GM12878 (cell line): ENCODE data around the gene HPCA. TPM values are rescaled to one million over a fixed set of nuclear protein-coding genes. Genes with fewer than 3 reads are reported as not detected.

Experiments
- ATAC-seq: fragments of 200-7000 bp; cut with Tn5 transposase; 3 replicates; pipeline ENCODE4 v1.9.1; 2020; ENCODE audit warnings: mild to moderate bottlenecking, moderate library complexity
- BruUV-seq: library from RNA; stranded (reverse); fragments of 400-500 nt; replicated peaks from 2 replicates; lab custom pipeline; 2021; lab: Mats Ljungman, UMichigan
- CTCF ChIA-PET: fragments of 300-600 bp; sonication (Branson Sonifier 250); formaldehyde crosslinking; extraction: SDS; loops from one replicate; lab custom pipeline; 2021; ENCODE audit warnings: inconsistent platforms; lab: Yijun Ruan, JAX
- POLR2A ChIA-PET: fragments of 350-600 bp; formaldehyde crosslinking; extraction: SDS; loops from one replicate; lab custom pipeline; 2021; ENCODE audit warnings: inconsistent platforms; lab: Charles Lee
- RAD21 ChIA-PET: fragments of 300-600 bp; sonication (Branson Sonifier 250); formaldehyde crosslinking; loops from one replicate; lab custom pipeline; 2023; ENCODE audit warnings: antibody characterized with exemption; ENCODE audit not compliant: unreplicated experiment; lab: Charles Lee
- SMC1A ChIA-PET: fragments of 300-600 bp; sonication (Branson Sonifier 250); formaldehyde crosslinking; loops from one replicate; lab custom pipeline; 2023; ENCODE audit not compliant: unreplicated experiment, uncharacterized antibody; lab: Charles Lee
- DNase-seq: peaks from one replicate; pipeline ENCODE4 v3.0.0-alpha.2; 2011; ENCODE audit warnings: low read depth, low spot score
- FAIRE-seq: peaks from 3 replicates; lab custom pipeline; 2011; peaks lifted over from hg19 to GRCh38; lab: Jason Lieb, UNC
- H2AFZ ChIP-seq: 2 replicates; pipeline ENCODE4 v1.6.0; 2011; ENCODE audit warnings: low read depth, low read length, control low read depth; ENCODE audit not compliant: control insufficient read depth
- H3K27ac ChIP-seq: 2 replicates; pipeline ENCODE4 v1.5.1; 2011; ENCODE audit warnings: control low read depth; ENCODE audit not compliant: control insufficient read depth, insufficient read depth
- H3K27me3 ChIP-seq, 2 experiments: replicated peaks in 1 of 2; 2 replicates each; pipeline versions ENCODE4 v1.6.0 to v1.6.1; 2011; ENCODE audit warnings: low read length in 1 of 2; ENCODE audit not compliant: control insufficient read depth in 2 of 2, insufficient read depth in 2 of 2
- H3K36me3 ChIP-seq, 2 experiments: 2 replicates each; pipeline ENCODE4 v1.5.1; 2011; ENCODE audit warnings: low read length in 1 of 2; ENCODE audit not compliant: control insufficient read depth in 2 of 2, insufficient read depth in 2 of 2
- H3K4me1 ChIP-seq: 2 replicates; pipeline ENCODE4 v1.6.1; 2011; ENCODE audit warnings: mild to moderate bottlenecking, low read length, moderate library complexity, mixed read lengths; ENCODE audit not compliant: control insufficient read depth, insufficient read depth
- H3K4me2 ChIP-seq: 2 replicates; pipeline ENCODE4 v1.6.0; 2011; ENCODE audit warnings: control low read depth; ENCODE audit not compliant: control insufficient read depth, insufficient read depth
- H3K4me3 ChIP-seq: fragments of 200-600 bp; sonication (generic); 2 replicates; pipeline ENCODE4 v1.5.1; 2016
- H3K79me2 ChIP-seq: 2 replicates; pipeline ENCODE4 v1.6.0; 2011; ENCODE audit warnings: low read length; ENCODE audit not compliant: control insufficient read depth, insufficient read depth
- H3K9ac ChIP-seq: 2 replicates; pipeline ENCODE4 v1.8.0; 2011; ENCODE audit warnings: low read length, control low read depth, mixed read lengths; ENCODE audit not compliant: control insufficient read depth, insufficient read depth
- H3K9me3 ChIP-seq: replicated peaks from 3 replicates; pipeline ENCODE4 v1.5.1; 2011; ENCODE audit warnings: mild to moderate bottlenecking, low read length; ENCODE audit not compliant: control insufficient read depth, insufficient read depth
- H4K20me1 ChIP-seq: 2 replicates; pipeline ENCODE4 v1.6.0; 2011; ENCODE audit not compliant: control insufficient read depth, insufficient read depth
- BCLAF1 ChIP-seq: fragments of 450-650 bp; IDR thresholded peaks from 2 replicates; pipeline ENCODE4 v1.6.1; 2017; ENCODE audit warnings: antibody characterized with exemption, mild to moderate bottlenecking, moderate library complexity
- SUZ12 ChIP-seq: fragments of 200-600 bp; sonication (generic); IDR thresholded peaks from one replicate; pipeline ENCODE4 v1.6.1; 2018; ENCODE audit warnings: antibody characterized with exemption, mild to moderate bottlenecking; ENCODE audit not compliant: unreplicated experiment
- WGBS: methylation state at CpG from one replicate; pipeline ENCODE4 v1.1.6; 2016; ENCODE audit warnings: low lambda C conversion rate; ENCODE audit not compliant: insufficient replicate concordance, insufficient coverage; ENCODE audit errors: missing lambda C conversion rate; 5-methylcytosine and 5-hydroxymethylcytosine counted together
- in situ Hi-C: fragments of 300-500 bp; cut with MboI; formaldehyde crosslinking; loops from 9 replicates; pipeline ENCODE4 v1.14.3; 2018; ENCODE audit warnings: mixed read lengths
- intact Hi-C: fragments of 100-400 bp; cut with micrococcal nuclease; formaldehyde crosslinking; loops from one replicate; pipeline ENCODE4 v1.14.2; 2022; ENCODE audit not compliant: unreplicated experiment
- polyA plus RNA-seq, 11 experiments: library from polyadenylated mRNA; depleted of rRNA in 4 of 11; unstranded in 6 of 11; stranded (reverse) in 5 of 11; fragments of >200 nt; fragmentation: Nextera tagmentation in 4 of 11; fragmentation: Illumina TruSeq in 1 of 11; extraction: Ambion mirVana in 4 of 11; extraction: Trizol in 1 of 11; gene quantifications; 1 replicate in 1 of 11; 2 replicates in 10 of 11; pipeline versions ENCODE4 v1.2.1 to v1.2.3, GENCODE V29; 2011 to 2016; ENCODE audit warnings: inconsistent platforms in 2 of 11, missing spikeins in 2 of 11, low read depth in 1 of 11
- total RNA-seq, 4 experiments: library from RNA; depleted of rRNA in 3 of 4; stranded (reverse); fragments of >200 nt in 3 of 4; fragmentation: Illumina TruSeq in 1 of 4; extraction: Trizol in 1 of 4; gene quantifications; 2 replicates each; pipeline versions ENCODE4 v1.2.1 to v1.2.3, GENCODE V29; 2013 to 2021
- TF ChIP-seq, protein P1 (sequence below): fragments of 450-650 bp; IDR thresholded peaks from 2 replicates; pipeline ENCODE4 v1.6.1; 2017; ENCODE audit warnings: mild to moderate bottlenecking, low read depth, inconsistent platforms; ENCODE audit not compliant: poor library complexity, severe bottlenecking

Gene HPCA
- total and polyA plus RNA-seq, 10 of the 15 experiments (the other 5 are each of a cell fraction or from before 2014, with no cell fraction given): 0.11 TPM; not detected in 9

- TF ChIP-seq, protein P1, sequence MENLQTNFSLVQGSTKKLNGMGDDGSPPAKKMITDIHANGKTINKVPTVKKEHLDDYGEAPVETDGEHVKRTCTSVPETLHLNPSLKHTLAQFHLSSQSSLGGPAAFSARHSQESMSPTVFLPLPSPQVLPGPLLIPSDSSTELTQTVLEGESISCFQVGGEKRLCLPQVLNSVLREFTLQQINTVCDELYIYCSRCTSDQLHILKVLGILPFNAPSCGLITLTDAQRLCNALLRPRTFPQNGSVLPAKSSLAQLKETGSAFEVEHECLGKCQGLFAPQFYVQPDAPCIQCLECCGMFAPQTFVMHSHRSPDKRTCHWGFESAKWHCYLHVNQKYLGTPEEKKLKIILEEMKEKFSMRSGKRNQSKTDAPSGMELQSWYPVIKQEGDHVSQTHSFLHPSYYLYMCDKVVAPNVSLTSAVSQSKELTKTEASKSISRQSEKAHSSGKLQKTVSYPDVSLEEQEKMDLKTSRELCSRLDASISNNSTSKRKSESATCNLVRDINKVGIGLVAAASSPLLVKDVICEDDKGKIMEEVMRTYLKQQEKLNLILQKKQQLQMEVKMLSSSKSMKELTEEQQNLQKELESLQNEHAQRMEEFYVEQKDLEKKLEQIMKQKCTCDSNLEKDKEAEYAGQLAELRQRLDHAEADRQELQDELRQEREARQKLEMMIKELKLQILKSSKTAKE: no peak
These were observed 17.4 kb upstream of the HPCA start (continued) for GRCh38 chr1:32868806-32869455.

GRCh38 chr1:32869923-32870614 lies 16.2 kb upstream of the HPCA start:
- H3K4me2 ChIP-seq: no peak overlapping the region; the same call in 1 of the 2 replicates
- DNase-seq (no peak), FAIRE-seq (no peak), ATAC-seq (no peak; the same call in 2 of the 3 replicates)
- ChIA-PET POLR2A (no interaction called here), RAD21 (no interaction called here), SMC1A (interaction anchor here (0.6 kb wide), 1 partner anchor 101 kb away, joined by 4 read pairs; no protein-coding TSS in a partner anchor), CTCF (interaction anchor here (0.6 kb wide), 1 partner anchor 369 kb away, joined by 4 read pairs; no protein-coding TSS in a partner anchor)
- in situ Hi-C loops (no loop called here), intact Hi-C loops (loop anchor here (5.0 to 10.0 kb wide), 2 partner anchors 53 to 345 kb away; partner anchors contain the start of genes S100PBP and YARS1)
- 54% methylated on average over 14 of the region's 16 CpGs for WGBS
- H3K27ac ChIP-seq: no peak overlapping the region
- BruUV-seq: no TSS peak
- peaks cover 9 to 12% of the 10 kb centered on the region in 2 experiments; a peak in 3 of 4 replicates for H3K27me3 ChIP-seq
- H3K9me3 ChIP-seq: no peaks in the 10 kb centered on the region
- H4K20me1 ChIP-seq: no peaks in the 10 kb centered on the region; the same call in 1 of the 2 replicates
- H3K36me3 ChIP-seq: no peaks in the 10 kb centered on the region; a peak in 1 of 4 replicates
- H2AFZ ChIP-seq: no peak overlapping the region
- TF ChIP-seq SUZ12 (peak; percentile 40), BCLAF1 (no peak)
- no peak overlapping the region for H3K9ac ChIP-seq
- no peak overlapping the region for H3K4me3 ChIP-seq
- H3K79me2 ChIP-seq: no peaks in the 10 kb centered on the region
- H3K4me1 ChIP-seq: no peaks in the 10 kb centered on the region; the same call in 1 of the 2 replicates
